Mucosa of descending colon (tissue), 3 donors: ENCODE results near the gene PROSER2. TPM values are rescaled to one million over a fixed set of nuclear protein-coding genes. Genes with fewer than 3 reads are reported as not detected.

Experiments
- ATAC-seq: fragments of 200-7000 bp; cut with Tn5 transposase; one replicate; pipeline ENCODE4 v1.9.1; 2020; ENCODE audit warnings: mild to moderate bottlenecking, moderate library complexity
- DNase-seq, 3 donors: peaks; one replicate each; pipeline ENCODE4 v3.0.0-alpha.2; 2020
- H3K36me3 ChIP-seq: fragments of 200-600 bp; one replicate; pipeline ENCODE4 v1.8.0; 2021; ENCODE audit warnings: low read depth, mild to moderate bottlenecking
- H3K4me1 ChIP-seq: fragments of 200-600 bp; one replicate; pipeline ENCODE4 v1.8.0; 2021; ENCODE audit warnings: low read depth, mild to moderate bottlenecking
- H3K4me3 ChIP-seq: fragments of 200-600 bp; one replicate; pipeline ENCODE4 v1.8.0; 2021; ENCODE audit warnings: mild to moderate bottlenecking
- H3K9me3 ChIP-seq: fragments of 200-600 bp; one replicate; pipeline ENCODE4 v1.8.0; 2021; ENCODE audit warnings: mild to moderate bottlenecking
- intact Hi-C, 2 donors: fragments of 100-400 bp; cut with DNase I in 1 of 2; cut with micrococcal nuclease in 1 of 2; formaldehyde crosslinking; loops; one replicate each; pipeline versions ENCODE4 v1.11.0 to v1.11.1; 2022; cut with DNase I, micrococcal nuclease
- total RNA-seq, 3 donors: library from RNA; stranded (reverse); fragmentation: NEBNext Ultra II Directional in 2 of 3; extraction: Animal tissue kit (Norgen Biotek cat#: 25700) in 2 of 3; gene quantifications; one replicate each; pipeline versions ENCODE4 v1.2.1 to v1.2.4, GENCODE V29; 2021 to 2023
- TF ChIP-seq, protein P1 (sequence below): fragments of 200-600 bp; IDR thresholded peaks from one replicate; pipeline ENCODE4 v1.8.0; 2022; ENCODE audit warnings: antibody characterized with exemption, mild to moderate bottlenecking
- donor health status: DM: no; HTN: no; CAD: no; lungs with moderate emphysema.
- donor health status: DM: no; HTN: no; CAD: no.
- donor health status: DM: no; HTN: yes; CAD: no.

The PROSER2 gene
- total RNA-seq, 3 donors from 2014 or later: 3.9 to 10.4 (median 6.2) TPM

DNA sequence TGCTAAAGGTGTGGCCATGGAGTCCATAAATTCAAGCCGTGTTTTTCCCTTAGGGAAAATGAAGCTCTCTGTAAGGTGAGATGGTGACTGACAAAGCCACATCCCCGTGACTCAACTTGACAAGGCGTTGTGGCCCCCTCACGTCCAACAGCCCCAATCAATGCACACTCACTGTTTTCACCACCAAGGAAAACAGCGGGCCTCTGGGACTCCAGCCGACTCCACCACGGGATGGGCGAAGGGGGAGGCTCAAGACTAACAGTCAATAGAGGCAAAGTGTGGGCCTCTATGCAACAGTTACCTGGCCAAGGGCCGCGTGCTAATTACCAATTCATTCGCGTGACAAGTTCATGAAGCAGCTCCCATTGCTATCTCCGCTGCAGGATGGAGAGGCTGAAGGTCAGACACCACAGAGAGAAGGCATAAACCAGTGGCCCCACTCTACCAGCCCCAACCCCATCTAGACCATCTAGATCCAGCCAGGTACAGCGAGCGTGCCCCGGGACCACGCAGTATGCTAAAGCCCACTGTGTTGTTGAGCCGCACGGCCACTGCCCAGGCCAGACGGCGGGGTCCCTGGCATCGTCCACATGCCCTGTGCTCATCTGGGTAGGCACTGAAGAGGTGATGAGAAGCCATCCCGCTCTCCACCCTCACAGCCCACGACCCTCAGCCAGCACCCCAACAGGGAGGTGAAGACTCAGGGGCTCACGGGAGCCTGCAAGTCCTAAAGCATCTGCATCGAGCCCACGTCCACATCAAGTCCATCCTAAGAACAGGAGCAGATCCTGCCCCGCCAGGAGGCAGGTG is 76.1 kb downstream of the PROSER2 start:
- TF ChIP-seq, protein P1, sequence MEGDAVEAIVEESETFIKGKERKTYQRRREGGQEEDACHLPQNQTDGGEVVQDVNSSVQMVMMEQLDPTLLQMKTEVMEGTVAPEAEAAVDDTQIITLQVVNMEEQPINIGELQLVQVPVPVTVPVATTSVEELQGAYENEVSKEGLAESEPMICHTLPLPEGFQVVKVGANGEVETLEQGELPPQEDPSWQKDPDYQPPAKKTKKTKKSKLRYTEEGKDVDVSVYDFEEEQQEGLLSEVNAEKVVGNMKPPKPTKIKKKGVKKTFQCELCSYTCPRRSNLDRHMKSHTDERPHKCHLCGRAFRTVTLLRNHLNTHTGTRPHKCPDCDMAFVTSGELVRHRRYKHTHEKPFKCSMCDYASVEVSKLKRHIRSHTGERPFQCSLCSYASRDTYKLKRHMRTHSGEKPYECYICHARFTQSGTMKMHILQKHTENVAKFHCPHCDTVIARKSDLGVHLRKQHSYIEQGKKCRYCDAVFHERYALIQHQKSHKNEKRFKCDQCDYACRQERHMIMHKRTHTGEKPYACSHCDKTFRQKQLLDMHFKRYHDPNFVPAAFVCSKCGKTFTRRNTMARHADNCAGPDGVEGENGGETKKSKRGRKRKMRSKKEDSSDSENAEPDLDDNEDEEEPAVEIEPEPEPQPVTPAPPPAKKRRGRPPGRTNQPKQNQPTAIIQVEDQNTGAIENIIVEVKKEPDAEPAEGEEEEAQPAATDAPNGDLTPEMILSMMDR: no peak
- Histone ChIP-seq H3K9me3 (no peaks in the 10 kb centered on the region), H3K4me3 (no peak overlapping the region), H3K36me3 (no peaks in the 10 kb centered on the region), H3K4me1 (no peaks in the 10 kb centered on the region)
- intact Hi-C loops: no loop called here
- DNase-seq: no peak
- no peak for ATAC-seq

DNA sequence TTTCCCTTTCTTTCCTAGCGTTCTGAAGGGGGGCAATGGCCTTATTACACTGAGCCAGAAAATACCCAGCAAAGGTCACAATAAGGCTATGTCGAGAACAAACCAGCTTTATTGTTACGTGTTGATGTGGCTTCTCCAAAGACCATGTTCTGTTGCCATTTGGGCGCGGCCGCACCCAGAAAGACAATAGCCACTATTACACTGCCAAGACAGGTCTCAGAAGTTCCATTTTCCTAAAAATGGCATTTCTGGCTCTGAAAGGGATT is 77.8 kb downstream of the PROSER2 start:
- no peaks in the 10 kb centered on the region for H3K9me3 ChIP-seq
- H3K4me3 ChIP-seq: no peak overlapping the region
- no peaks in the 10 kb centered on the region for H3K4me1 ChIP-seq
- ATAC-seq: no peak
- TF ChIP-seq, protein P1: no peak
- no peak for DNase-seq
- no peaks in the 10 kb centered on the region for H3K36me3 ChIP-seq
- intact Hi-C loops: no loop called here

DNA sequence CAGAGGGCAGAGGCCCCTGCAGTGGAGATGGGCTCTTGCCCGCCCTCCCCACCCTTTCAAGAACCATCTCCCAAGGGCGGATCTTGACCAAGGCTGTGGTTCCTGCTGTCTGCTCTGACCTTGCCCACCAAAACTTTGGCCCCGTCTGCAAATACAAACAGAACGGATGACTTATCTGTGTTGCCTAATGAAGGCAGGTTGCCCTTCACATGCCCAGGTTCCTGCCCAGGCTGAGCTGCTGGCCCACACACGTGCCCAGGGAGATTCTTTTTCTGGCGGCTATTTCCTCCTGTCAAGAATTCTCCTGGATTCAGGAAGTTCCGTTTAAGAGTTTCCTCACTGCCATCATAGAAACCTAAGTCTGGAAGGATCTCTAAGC is 78.3 kb downstream of the PROSER2 start:
- Histone ChIP-seq H3K36me3 (no peaks in the 10 kb centered on the region), H3K9me3 (no peaks in the 10 kb centered on the region), H3K4me3 (no peak overlapping the region), H3K4me1 (no peaks in the 10 kb centered on the region)
- intact Hi-C loops: no loop called here
- DNase-seq: no peak
- ATAC-seq: no peak
- TF ChIP-seq, protein P1: no peak

DNA sequence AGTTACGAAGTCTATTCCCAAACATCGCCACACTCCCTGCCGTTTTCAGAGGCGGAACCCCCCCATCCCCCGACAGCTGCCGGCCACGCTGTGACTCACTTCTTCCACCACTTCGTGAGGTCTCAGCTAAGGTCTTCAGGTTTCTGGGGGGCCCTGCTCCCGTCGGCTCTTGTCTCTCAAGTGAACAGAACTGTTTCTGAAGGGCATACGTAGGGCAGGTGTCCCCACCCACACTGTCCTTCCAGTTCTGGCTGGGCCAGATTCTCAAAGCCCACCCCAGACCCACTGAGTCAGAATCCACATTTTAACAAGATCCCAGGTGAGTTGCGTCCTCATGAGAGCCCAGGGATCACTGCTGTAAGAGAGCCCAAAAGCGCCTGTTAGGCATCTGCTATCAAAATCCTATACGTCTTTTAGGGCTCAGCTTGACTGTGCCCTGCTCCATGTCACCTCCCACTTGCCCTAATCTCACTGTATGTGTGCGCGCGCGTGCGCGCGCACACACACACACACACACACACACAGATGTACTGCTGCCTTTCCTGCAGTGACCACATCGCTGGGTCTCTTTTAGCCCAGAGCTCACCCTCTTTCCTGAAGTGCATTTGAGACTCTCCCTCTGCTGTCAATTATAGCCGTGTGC is 78.8 kb downstream of the PROSER2 start:
- Histone ChIP-seq H3K4me3 (no peak overlapping the region), H3K36me3 (no peaks in the 10 kb centered on the region), H3K4me1 (no peaks in the 10 kb centered on the region), H3K9me3 (no peaks in the 10 kb centered on the region)
- intact Hi-C loops: no loop called here
- DNase-seq: no peak
- TF ChIP-seq, protein P1: no peak
- no peak for ATAC-seq

DNA sequence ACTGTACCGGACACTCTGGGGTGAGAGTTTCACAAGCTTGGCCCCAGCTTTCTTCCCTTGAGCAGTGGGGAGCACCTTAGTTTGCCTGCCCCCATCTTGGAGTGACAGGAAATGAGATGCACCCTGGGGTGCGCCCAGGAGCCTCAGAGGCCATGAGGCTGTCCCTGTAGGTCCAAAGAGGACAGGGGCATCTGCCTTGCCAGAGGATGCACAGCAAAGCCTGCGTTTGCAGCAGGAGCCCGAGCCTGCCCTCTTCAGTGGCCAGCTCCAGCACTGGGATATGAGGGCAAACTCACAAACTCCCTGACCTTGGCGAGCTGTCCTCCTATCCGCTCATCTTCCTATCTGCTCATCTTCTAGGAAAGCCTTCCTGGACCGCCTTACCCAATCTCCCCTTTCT is 79.5 kb downstream of the PROSER2 start:
- Histone ChIP-seq H3K4me3 (no peak overlapping the region), H3K9me3 (no peaks in the 10 kb centered on the region), H3K36me3 (no peaks in the 10 kb centered on the region), H3K4me1 (no peaks in the 10 kb centered on the region)
- intact Hi-C loops: no loop called here
- DNase-seq (no peak), ATAC-seq (no peak)
- TF ChIP-seq, protein P1: no peak
